Measurements from ENCODE around the gene TTC28.

The TTC28 gene

GRCh38 chr22:28268850-28269249 lies 410.8 kb downstream of the TTC28 start:
- no peak for DNase-seq (ENCODE audit: low spot score)

GRCh38 chr22:28268171-28268570 lies 411.5 kb downstream of the TTC28 start:
- no peak for DNase-seq (ENCODE audit: low spot score)

- DNase-seq (ENCODE audit: low spot score), result no peak
These were observed 419.0 kb downstream of the TTC28 start for GRCh38 chr22:28260619-28261018.

- DNase-seq (ENCODE audit: low spot score), result no peak
These were observed 419.8 kb downstream of the TTC28 start for GRCh38 chr22:28259774-28260312.

- DNase-seq (ENCODE audit: low spot score), result no peak
These were observed 425.2 kb downstream of the TTC28 start for GRCh38 chr22:28254396-28254795.

GRCh38 chr22:28252539-28252938 lies 427.1 kb downstream of the TTC28 start:
- DNase-seq (ENCODE audit: low spot score), result no peak

DNA sequence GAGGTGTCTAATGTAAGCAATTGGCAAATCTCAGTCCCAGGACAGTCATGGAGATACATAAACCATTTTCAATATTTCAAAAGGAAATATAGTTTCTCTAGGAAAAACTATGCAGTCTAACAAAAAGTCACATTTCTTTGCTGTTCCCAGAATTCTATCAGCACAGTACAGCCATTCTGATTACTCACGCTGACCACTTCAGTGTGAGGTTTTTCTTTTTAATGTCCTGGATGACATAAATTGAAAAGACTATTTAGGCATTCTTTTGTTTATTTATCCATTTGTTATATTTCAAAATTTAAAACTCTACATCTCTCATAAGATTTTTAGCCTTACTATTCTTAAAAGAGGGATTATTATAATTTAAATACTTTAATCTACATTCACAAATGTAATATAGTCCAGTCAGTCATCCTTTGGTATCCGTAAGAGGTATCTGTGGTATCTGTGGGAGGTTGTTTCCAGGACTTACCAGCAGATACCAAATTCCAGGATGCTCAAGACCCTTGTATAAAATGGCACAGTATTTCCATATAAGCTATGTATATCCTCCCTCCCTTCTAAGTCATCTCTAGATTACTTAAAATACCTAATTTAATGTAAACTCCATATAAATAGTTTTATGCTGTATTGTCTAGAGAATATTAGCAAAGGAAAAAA lies 429.5 kb downstream of the TTC28 start:
- DNase-seq (ENCODE audit: low spot score), result no peak

GRCh38 chr22:28249402-28249801 lies 430.2 kb downstream of the TTC28 start:
- DNase-seq (ENCODE audit: low spot score), result no peak

- no peak for DNase-seq (ENCODE audit: low spot score)
These were observed 431.8 kb downstream of the TTC28 start for GRCh38 chr22:28247667-28248363.

DNA sequence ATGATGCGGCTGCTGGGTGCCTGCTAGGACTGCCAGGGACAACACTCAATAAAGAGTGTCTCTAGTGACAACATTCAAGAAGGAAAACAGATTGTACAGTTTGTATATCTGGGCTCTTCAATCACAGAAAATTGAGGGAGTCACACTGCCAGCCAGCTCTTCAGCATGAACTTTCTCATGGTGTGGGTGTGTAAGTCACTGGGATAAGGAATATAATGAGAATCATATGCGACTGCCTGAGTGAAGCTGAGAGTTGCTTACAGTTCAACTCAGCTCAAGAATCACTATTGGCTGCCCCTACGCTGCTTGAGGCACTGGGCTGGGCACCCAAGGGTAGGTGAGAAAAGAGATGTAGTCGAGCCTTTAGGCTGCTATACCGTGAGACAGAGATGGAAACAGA lies 432.5 kb downstream of the TTC28 start:
- no peak for DNase-seq (ENCODE audit: low spot score)

GRCh38 chr22:28246397-28246796 lies 433.2 kb downstream of the TTC28 start:
- DNase-seq (ENCODE audit: low spot score), result no peak

DNA sequence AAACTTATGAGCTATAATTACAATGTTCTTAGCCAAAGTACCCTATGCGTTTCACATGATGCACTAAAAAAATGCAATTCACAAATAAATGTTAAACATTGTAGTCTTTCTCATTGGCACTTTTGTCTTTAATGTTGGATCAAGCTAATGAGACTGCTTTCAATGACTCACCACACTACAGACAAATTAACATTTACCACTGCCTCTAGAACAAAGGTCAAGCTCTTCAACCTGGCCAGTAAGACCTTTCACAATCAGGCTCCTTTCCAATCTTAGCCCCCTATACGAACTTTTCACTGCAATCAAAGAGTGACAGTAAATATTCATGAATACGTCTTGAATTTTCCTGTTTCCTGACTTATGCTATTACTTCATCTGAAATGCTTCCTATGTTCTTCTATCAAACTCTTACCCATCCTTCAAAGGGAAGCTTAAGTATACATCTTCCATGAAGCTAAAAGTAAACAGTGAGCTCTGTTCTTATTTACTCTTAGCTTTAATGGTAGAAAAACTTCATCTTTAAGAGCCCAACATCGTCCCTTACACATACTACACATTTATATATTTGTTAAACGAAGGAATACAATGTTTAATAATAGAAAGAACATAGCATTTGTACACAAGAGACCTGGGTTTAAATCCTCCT lies 433.9 kb downstream of the TTC28 start:
- no peak for DNase-seq (ENCODE audit: low spot score)

DNA sequence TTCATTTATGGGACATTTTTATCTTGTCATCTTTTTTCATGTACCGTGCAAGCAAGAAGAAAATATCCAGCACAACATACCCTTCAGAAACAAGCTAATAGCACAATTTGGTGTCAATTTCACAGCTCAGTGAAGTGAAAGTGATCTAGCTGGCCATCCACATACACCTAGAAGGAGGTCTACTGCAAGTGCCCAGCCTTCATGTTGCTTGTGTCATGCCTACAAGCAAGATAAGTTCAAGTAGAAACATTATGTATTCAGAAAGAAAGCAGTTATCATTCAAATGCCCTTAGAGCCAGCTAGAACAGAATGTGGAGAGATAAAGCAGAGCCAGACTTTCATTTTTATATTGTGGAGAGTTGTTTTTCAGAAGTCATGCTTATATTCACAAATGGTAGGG lies 434.9 kb downstream of the TTC28 start:
- DNase-seq (ENCODE audit: low spot score), result no peak

DNA sequence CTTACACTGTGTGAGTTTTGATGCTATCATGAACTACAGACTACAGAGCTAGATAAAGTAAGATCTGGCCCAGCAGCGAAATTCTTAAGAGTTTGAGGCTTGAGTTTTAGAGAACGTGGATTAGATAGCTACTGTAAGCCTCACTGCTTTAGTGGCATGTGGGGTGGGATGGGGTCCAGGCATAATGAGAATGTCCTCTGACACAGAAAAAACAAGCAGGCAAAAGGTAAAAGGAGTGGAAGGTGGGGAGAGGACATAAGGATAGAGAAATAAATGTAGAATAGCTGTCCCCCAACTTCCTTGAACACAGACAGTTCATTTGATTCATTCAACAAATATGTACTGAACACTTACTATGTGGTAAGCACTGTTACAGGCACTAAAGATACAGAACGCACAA lies 436.1 kb downstream of the TTC28 start:
- no peak for DNase-seq (ENCODE audit: low spot score)

DNA sequence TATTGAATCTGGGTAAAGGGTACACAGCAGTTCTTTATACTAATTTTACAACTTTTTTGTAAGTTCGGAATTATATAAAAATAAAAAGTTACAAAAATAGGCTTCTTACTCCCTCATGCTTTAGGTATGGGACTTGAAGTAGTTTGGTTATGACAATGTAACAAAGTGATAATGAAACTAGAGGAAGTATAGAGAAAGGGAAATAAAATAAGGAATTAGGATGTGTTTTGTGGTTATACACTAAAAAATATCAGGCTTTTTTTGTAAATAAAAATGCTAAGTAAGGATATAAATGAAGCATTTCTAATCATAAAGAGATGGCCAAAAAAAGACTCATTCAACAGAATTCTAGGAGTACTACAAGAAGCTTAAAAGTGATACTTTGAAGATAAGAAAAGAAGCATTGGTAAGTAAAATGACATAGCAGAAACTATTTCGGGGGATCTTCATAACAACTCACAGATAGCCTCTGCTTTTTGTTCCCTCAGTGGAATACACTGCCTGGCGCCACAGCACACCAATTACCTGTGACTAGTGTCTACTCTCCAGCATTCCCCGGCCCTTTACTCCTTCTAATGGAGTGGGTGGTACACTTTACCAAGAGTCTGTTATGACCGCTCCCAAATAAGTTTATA lies 437.9 kb downstream of the TTC28 start:
- no peak for DNase-seq (ENCODE audit: low spot score)

DNA sequence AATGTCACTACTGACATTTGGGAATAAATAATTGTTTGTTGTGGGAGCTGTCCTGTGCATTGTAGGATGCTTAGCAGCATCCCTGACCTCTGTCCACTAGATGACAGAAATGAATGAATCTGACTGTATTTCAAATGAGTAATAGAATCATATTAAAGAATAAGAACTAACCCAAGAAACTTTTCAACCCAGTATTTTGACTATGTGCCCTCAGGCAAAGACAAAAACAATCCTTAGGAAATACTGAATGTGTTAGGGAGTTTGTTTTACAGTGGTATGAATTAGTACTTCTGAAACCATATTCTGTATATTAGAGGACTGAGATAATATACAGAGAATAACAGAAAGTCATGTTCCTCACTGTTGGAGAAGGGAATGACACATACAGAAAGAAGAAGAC lies 439.7 kb downstream of the TTC28 start:
- no peak for DNase-seq (ENCODE audit: low spot score)

GRCh38 chr22:28237783-28238182 lies 441.9 kb downstream of the TTC28 start:
- no peak for DNase-seq (ENCODE audit: low spot score)

- no peak for DNase-seq (ENCODE audit: low spot score)
These were observed 442.5 kb downstream of the TTC28 start for GRCh38 chr22:28237112-28237511.

DNA sequence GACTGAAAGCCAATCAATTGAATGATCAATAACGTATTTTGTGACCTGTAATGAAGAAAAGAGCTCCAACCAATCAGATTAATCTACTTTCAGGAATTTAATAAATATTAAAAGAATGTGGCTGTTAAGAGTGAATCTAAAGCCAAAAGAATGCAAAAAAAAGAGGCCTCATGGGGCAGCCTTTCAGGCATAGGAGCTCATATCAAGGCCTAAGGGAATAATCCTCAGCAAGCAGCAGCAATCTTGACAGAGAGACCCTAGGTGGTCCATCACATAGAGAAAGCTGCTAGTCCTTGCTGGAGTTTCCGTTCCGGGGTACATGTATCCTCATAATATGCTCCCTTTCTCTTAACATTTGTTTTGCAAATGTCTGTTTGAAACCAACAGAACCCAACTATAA lies 447.4 kb downstream of the TTC28 start:
- DNase-seq (ENCODE audit: low spot score), result no peak

GRCh38 chr22:28231441-28231840 lies 448.2 kb downstream of the TTC28 start:
- DNase-seq (ENCODE audit: low spot score), result no peak

- no peak for DNase-seq (ENCODE audit: low spot score)
These were observed 449.0 kb downstream of the TTC28 start for GRCh38 chr22:28230671-28231070.

DNA sequence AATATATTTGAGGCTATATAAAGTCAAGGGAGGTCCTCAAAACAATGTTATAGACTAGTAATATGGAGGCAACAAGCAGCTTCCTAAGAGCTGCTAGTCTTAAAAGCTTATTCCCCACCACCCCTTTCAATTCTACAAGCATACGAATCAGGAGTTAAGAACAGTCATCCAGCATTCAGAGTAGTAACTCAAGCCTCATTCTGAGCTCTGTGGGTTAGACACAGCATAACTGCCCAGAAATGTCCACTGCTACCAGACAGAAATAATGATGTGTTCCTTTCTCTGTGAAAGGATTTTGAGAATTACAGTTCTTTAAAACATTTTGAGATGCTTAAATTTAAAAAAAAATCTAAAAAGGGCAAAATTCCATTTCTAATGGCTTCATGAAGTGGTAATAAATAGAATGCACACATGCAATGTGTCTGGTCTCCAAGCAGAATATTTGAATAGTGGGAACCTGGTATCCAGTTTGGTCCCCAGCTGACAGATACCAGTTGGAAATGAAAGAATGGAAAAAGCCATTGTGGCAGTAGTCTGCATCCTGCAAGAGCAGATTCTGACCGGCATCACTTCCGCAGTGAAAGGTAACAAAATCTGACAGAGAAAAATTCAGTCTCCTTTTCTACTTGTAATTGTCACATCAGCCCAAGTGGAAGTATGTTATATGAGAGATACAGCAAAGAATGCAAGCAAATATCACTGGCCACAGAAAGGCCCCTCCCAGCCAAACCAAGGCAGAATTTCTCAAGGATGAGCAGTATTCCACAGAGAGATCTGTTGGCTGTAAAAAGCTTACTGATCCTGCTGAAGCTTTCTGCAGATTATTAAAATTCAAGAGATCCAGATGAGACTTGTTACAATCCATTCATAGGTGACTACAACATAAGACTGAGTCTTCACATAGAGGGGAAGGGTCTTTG lies 449.8 kb downstream of the TTC28 start:
- no peak for DNase-seq (ENCODE audit: low spot score)
